D341Med (cell line): ENCODE measurements around the gene KCNT1.

ENCODE experiments used
- DNase-seq: peaks from one replicate; pipeline ENCODE4 v3.0.0; 2012; ENCODE audit warnings: low spot score

The KCNT1 gene

GRCh38 chr9:135785013-135785575 is 83.1 kb downstream of the KCNT1 start:
- no peak for DNase-seq

- no peak for DNase-seq
These were observed 84.2 kb downstream of the KCNT1 start for GRCh38 chr9:135786146-135786690.

GRCh38 chr9:135787317-135787716 is 85.3 kb downstream of the KCNT1 start:
- no peak for DNase-seq

- DNase-seq = no peak
These were observed 86.0 kb downstream of the KCNT1 start for GRCh38 chr9:135787776-135788575.

GRCh38 chr9:135788576-135789300 is 86.8 kb downstream of the KCNT1 start:
- no peak for DNase-seq

- DNase-seq = no peak
These were observed 87.9 kb downstream of the KCNT1 start for GRCh38 chr9:135789838-135790291.

- DNase-seq = no peak
These were observed 88.4 kb downstream of the KCNT1 start for GRCh38 chr9:135790356-135790755.

GRCh38 chr9:135790850-135791249 is 88.9 kb downstream of the KCNT1 start:
- DNase-seq = no peak

- no peak for DNase-seq
These were observed 89.7 kb downstream of the KCNT1 start for GRCh38 chr9:135791431-135792267.

GRCh38 chr9:135792268-135793128 is 90.5 kb downstream of the KCNT1 start:
- no peak for DNase-seq

GRCh38 chr9:135793221-135794056 is 91.5 kb downstream of the KCNT1 start:
- DNase-seq = no peak

- no peak for DNase-seq
These were observed 92.0 kb downstream of the KCNT1 start for GRCh38 chr9:135794057-135794335.

GRCh38 chr9:135794361-135794885 is 92.4 kb downstream of the KCNT1 start:
- DNase-seq = no peak

- DNase-seq = no peak
These were observed 93.4 kb downstream of the KCNT1 start for GRCh38 chr9:135795391-135795790.

- no peak for DNase-seq
These were observed 95.0 kb downstream of the KCNT1 start for GRCh38 chr9:135796784-135797485.

GRCh38 chr9:135797507-135798262 is 95.7 kb downstream of the KCNT1 start:
- DNase-seq = peak; percentile 87

- DNase-seq = no peak
These were observed 96.2 kb downstream of the KCNT1 start for GRCh38 chr9:135798263-135798585.

GRCh38 chr9:135799261-135799660 is 97.3 kb downstream of the KCNT1 start:
- DNase-seq = no peak

GRCh38 chr9:135801070-135801469 is 99.1 kb downstream of the KCNT1 start:
- no peak for DNase-seq
